NCI-H446 (cell line): ENCODE results near the gene GRIK4.
A peak's percentile ranks its signal among the peaks of the same experiment; 100 is the strongest.

ENCODE experiments used
- DNase-seq, 2 experiments: peaks; one replicate each; lab custom pipeline; 2025; lab: John Stamatoyannopoulos, UW

Gene GRIK4

GRCh38 chr11:120709808-120710207 is 198.3 kb downstream of the GRIK4 start:
- DNase-seq, result no peak

- no peak for DNase-seq
Observed at GRCh38 chr11:120710354-120711131, 199.0 kb downstream of the GRIK4 start.

GRCh38 chr11:120712014-120712413 is 200.5 kb downstream of the GRIK4 start:
- DNase-seq, result no peak

- no peak for DNase-seq
Observed at GRCh38 chr11:120712881-120713280, 201.3 kb downstream of the GRIK4 start.

GRCh38 chr11:120713296-120713695 is 201.7 kb downstream of the GRIK4 start:
- DNase-seq, result no peak

GRCh38 chr11:120714438-120714837 is 202.9 kb downstream of the GRIK4 start:
- DNase-seq, result no peak

- no peak for DNase-seq
Observed at GRCh38 chr11:120715239-120715638, 203.7 kb downstream of the GRIK4 start.

GRCh38 chr11:120717042-120717441 is 205.5 kb downstream of the GRIK4 start:
- DNase-seq, result no peak

- DNase-seq, result no peak
Observed at GRCh38 chr11:120717623-120718022, 206.1 kb downstream of the GRIK4 start.

GRCh38 chr11:120718171-120718570 is 206.6 kb downstream of the GRIK4 start:
- no peak for DNase-seq

GRCh38 chr11:120719348-120719747 is 207.8 kb downstream of the GRIK4 start:
- no peak for DNase-seq

- no peak for DNase-seq
Observed at GRCh38 chr11:120720760-120721159, 209.2 kb downstream of the GRIK4 start.

- peak in 1 of 2 experiments; percentile 53 for DNase-seq
Observed at GRCh38 chr11:120722524-120722923, 211.0 kb downstream of the GRIK4 start.

GRCh38 chr11:120723751-120724150 is 212.2 kb downstream of the GRIK4 start:
- DNase-seq, result no peak

GRCh38 chr11:120727752-120728151 is 216.2 kb downstream of the GRIK4 start:
- DNase-seq, result no peak

GRCh38 chr11:120735035-120735434 is 223.5 kb downstream of the GRIK4 start:
- DNase-seq, result no peak

- peak in 1 of 2 experiments; percentile 52 for DNase-seq
Observed at GRCh38 chr11:120738516-120739046, 227.0 kb downstream of the GRIK4 start.

- DNase-seq, result peak in 1 of 2 experiments; percentile 24
Observed at GRCh38 chr11:120739780-120740179, 228.2 kb downstream of the GRIK4 start.

GRCh38 chr11:120740380-120740779 is 228.8 kb downstream of the GRIK4 start:
- no peak for DNase-seq

- no peak for DNase-seq
Observed at GRCh38 chr11:120744016-120744994, 232.8 kb downstream of the GRIK4 start.

- DNase-seq, result no peak
Observed at GRCh38 chr11:120746376-120746775, 234.8 kb downstream of the GRIK4 start.

- DNase-seq, result peak; percentile 99
Observed at GRCh38 chr11:120746836-120747609, 235.5 kb downstream of the GRIK4 start.
